GM18498 (cell line): ENCODE results near the gene IFNGR1.

Source experiments
- ATAC-seq: cut with Tn5 transposase; IDR thresholded peaks from one replicate; pipeline ENCODE4 v1.9.1; 2021; ENCODE audit warnings: mild to moderate bottlenecking, moderate library complexity; ENCODE audit not compliant: unreplicated experiment

Gene IFNGR1

DNA sequence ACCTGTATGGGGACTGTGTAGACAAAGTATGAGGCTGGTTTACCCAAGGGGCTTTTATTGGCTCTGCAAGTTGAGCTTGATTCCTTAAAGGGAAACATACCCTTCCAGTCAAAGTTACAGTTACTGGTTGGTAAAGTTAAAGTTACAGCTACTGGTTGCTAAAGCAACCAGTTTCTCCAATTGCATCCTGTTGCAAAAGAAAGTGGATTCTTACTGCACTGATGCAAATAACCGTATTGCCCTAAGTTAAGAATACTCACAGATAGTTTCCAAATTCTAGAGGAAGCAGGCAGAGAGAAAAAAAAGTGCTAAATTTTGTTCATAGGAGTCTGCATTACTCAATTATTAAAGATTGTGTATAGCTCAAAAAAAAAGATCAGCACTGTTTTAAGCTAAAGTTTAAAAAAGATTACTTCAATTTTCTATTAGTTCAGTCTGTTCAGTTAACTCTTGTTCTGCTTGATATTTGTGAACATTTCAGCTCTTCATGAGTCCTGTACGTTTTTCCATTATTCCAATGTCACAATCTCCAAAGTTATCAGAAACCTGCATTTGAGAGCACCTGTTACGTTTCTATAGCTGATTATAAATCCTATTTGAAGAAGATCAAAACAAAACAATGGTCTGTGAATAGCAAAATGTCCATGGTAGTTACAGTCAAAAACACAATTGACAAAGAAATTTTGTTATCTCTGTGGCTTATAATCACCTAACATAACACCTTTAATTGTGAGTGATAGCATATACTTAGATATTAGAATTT is 37.1 kb downstream of the IFNGR1 start:
- no peak for ATAC-seq

DNA sequence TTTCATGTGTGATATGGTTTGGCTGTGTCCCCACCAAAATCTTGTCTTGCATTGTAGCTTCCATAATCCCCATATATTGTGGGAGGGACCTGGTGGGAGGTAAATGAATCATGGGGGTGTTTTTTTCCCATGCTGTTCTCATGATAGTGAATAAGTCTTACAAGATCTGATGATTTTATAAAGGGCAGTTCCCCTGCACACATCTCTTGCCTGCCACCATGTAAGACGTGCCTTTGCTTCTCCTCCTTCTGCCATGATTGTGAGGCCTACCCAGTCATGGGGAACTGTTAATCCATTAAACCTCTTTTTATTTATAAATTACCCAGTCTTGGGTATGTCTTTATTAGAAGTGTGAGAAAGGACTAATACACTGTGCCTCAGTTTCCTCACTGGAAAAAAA is 41.6 kb downstream of the IFNGR1 start:
- no peak for ATAC-seq

DNA sequence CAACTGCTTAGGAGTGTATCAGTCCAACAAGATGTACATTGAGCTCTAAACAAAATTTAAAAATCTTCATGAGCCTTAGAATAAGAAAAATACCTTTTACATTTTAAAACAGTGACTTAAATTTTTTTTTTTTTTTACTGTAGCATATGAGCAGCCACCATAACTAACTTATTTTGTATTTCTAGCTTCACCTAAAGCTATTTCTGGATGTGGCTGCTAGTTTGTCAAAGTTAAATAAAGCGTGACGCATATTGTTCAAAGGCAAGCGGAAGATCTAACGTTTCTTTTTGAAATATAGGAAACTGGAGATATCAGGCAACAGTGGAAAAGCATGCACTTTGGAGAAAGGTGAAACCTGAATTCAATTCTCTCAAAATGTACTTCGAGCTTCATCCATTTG is 42.5 kb downstream of the IFNGR1 start:
- no peak for ATAC-seq

DNA sequence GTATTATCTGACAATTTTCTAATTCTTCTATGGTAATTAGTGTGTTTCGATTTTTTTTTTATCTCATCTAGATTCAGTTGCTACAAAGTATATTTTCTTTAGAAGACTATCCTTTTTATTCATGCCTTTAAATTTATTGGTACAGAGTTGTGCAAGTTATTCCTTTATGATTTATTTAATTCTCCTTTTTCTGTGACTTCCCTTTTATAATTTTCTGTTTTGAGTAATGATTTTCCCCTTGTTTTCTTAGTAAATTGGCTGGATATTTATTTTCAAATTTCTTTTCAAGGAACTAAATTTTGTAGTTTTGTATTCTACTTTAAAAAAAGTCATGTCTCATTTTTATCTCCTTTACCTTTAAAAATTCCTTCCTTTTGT is 43.3 kb downstream of the IFNGR1 start:
- no peak for ATAC-seq

DNA sequence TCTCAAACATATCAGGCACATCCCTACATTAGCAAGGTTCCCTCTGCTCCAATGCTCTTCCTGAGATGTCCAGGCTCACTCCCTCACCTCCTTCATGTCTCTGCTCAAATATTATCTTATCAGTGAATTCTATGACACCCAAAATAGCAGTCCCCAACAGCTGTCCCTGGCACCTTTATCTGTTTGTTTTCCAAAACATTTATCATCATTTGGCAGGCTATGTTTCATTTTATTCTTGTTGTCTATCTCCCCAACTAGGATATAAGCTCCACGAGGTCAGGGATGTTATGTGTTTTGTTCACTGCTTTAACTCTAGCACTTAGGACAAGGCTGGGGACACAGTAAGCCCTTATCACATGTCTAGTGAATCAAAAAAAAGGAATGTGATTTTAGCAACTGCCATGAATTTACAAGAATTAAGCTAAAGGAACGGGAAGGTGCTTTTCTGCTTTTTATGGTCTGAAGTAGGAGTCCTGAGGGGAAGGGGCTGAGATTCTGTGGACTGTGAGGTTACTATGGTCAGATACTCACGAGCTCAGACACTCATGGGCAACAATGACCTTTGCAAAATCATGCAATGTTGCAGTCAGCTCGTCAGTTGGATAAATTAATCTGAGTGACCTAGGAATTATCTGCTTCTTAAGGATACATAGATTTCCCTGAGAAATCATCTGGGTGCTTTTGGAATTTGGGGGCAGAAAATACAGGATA is 43.9 kb downstream of the IFNGR1 start:
- ATAC-seq: no peak

DNA sequence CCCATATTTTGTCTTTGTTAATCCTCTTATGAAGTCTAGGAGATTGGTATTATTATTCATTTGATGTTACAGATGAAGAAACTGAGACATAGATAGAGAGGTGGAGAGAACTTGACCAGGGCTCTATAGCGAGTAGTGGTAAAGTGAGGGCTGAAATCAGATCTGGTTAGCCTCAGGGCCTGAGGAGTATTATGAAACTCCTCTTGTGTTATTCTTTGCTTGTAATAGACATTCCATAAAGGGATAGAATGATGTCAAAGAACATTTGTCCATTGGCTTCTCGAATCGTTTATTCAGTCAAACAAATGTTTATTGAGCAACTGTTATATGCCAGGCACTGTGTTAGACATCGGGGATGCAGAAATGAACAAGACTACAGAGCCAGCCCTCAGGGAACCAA is 45.7 kb downstream of the IFNGR1 start, which contains the start of gene IL22RA2:
IL22RA2 (minus strand) TSS at position 144 of the 400 bp plus-strand sequence. CDS start 11,895 bp downstream, outside the sequence.
- no peak for ATAC-seq

DNA sequence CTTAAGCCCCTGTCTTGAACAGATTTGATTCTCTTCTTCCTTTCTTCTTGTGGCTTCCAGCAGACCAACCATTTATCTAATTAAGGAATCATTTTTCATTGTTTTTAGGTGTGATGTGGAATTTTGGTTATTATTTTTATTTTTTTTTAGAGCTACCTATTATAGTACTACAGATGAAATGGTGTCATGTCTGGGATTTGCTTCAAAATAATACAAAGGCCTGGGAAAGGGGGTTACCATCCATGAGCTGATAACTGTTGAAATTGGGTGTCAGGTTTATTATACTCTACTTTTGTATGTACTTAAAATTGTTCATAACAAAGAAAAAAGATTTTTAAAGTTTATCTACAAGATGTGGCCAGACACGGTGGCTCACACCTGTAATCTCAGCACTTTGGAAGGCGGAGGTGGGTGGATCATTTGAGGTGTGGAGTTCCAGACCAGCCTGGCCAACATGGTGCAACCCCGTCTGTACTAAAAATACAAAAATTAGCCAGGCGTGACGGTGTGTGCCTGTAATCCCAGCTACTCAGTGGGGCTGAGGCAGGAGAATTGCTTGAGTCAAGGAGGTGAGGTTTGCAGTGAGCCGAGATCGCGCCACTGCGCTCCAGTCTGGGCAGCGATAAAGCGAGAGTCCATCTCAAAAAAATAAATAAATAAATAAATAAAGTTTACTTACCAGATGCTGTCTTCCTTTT is 46.3 kb downstream of the IFNGR1 start:
- ATAC-seq: no peak

DNA sequence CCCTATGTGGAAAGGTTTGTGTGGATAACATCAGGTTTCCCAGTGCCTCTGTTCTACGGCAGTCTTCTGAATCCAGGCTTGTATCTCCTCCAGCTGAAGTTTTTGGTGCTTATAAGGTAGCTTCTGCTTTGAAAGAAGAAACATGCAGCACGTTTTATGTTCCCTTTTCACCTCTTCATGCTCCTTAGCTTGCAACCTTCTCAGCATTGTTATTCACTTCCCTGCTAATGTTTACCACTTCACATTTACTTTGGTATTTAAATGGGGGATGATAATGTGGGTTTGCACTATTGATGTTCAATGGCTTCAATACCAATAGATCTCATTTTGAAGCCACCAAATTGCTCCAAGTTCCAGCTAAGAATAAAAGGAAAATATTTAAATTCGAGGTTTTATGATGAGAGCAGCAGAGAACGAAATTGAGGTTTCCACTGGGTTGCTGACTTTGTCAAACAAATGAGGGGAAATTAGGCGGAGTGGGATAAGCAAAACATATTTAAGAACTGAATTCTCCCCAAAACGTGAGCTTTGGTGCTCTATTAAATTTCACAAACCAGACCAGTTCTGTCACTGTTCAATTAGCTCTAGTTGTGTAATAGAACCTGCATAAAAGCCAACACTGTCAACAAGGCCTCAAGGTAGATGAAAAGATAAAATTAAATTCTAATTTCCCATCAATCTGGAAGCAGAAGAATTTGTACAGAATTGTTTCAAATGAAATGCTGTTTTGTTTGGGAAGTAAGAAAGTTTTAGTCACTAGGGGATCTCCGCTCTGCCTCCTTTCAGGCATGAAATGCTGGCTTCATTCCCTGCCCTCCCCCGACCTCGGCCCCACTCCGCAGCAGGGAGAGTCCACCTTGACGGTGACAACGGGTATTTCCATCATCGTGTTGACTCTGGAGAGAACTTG is 47.1 kb downstream of the IFNGR1 start:
- no peak for ATAC-seq

DNA sequence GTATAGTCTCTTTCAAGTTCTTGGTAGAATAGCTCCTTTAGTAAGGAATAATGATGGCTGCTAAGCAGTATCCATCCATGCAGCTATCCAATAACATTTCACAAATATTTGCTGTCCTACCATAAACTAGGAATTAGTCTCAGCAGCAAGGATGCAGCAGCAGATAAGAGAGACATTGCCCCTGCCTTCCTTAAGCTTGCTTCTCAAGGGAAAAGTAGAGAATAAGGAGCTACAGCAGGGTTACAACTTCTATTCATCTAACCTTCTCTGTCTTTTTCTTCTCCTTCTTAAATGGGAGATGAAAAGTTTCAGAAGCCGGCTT is 48.2 kb downstream of the IFNGR1 start:
- no peak for ATAC-seq

DNA sequence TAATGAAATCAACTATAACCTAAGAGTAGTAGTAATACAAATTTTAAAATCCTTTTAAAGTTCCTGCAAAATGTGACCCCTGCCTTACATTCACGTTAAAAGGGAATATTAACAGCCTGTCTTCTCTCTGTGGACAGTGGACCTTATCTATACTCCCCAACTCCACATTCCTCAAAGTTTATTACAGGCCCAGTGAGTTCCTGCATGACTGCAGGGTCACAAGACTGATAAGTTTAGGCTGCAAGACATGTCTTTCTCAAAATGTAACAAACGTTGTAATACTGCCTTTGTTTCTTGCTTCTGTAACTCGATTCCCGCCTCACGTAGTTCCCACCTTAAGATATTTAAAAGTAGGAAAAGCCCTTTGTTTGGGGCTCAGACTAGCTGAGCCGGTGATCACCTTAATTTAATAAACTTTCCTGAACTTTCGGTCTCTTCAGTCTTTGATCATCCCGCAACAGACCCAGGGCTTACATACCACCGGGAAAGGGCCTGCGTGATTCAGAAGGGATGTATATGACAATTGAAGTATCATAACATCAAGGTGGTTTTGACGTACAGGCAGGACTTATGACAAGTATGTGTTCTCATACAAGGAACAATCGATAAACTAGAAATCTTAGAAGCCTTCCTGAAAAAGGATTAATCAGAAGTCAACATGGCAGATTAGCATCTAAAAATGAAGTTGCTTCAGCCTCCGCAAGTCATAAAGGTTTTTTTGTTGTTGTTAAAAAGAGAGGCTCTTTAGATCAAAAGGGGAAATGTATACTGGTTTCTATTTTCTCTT is 48.7 kb downstream of the IFNGR1 start:
- no peak for ATAC-seq

DNA sequence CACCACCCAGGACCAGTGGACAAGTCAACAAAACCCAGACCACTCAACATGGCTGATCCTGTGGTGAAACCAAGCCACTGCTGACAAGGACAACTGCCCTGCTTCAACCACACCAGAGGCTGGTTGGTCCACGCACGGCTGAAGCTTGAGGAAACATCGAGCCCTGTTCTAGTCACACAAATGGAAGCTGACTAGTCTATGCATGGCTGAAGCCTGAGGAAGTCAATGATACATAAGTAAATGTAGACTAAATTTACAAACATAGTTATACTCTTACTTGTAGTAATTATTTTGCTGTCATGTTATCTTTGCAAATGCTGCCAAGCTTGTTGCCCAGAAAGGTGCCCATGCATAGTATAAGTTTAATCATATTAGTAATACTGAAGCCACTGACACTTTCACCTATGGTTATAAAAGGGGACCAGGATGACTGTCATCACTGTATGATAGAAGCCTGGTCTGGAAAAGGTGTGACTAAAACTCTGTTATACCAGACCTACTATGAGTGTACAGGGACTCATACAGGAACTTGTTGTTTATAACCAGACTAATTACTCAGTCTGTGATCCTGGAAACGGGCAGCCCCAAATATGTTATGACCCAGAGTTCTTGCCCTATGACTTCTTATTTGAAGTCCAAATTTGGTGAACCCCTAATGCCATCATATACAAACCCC is 51.3 kb downstream of the IFNGR1 start:
- ATAC-seq: no peak

DNA sequence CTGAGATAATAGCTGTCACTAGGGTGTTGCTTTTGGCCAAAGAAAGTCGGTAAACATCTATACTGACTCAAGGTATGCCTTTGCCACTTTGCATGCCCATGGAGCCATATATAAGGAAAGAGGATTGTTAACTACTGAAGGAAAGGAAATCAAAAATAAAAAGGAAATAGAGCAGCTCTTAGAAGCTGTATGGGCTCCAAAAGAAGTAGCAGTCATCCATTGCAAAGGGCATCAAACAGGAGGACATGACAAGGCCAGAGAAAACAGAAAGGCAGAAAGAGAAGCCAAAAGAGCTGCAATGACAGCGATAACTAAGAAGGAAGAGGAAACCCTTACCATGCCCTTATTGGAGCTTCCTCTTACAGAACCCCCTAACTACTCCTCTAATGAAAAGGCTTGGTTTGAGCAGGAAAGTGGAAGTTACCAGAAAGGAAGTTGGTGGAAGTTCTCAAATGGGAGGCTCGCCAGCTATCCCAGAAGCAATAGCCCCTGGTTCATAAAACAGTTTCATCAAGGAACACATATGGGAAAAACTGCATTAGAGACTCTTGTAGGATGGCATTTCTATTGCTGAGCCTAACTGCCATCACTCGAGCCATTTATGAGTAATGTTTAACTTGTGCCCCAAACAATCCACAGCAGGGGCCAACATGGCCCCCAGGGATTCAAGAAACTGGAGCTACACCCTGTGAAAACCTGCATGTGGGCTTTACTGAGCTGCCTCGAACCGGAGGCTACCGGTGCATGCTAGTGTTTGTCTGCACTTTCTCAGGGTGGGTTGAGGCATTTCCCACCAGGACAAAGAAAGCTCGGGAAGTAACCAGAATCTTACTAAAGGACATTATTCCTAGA is 52.7 kb downstream of the IFNGR1 start:
- no peak for ATAC-seq

DNA sequence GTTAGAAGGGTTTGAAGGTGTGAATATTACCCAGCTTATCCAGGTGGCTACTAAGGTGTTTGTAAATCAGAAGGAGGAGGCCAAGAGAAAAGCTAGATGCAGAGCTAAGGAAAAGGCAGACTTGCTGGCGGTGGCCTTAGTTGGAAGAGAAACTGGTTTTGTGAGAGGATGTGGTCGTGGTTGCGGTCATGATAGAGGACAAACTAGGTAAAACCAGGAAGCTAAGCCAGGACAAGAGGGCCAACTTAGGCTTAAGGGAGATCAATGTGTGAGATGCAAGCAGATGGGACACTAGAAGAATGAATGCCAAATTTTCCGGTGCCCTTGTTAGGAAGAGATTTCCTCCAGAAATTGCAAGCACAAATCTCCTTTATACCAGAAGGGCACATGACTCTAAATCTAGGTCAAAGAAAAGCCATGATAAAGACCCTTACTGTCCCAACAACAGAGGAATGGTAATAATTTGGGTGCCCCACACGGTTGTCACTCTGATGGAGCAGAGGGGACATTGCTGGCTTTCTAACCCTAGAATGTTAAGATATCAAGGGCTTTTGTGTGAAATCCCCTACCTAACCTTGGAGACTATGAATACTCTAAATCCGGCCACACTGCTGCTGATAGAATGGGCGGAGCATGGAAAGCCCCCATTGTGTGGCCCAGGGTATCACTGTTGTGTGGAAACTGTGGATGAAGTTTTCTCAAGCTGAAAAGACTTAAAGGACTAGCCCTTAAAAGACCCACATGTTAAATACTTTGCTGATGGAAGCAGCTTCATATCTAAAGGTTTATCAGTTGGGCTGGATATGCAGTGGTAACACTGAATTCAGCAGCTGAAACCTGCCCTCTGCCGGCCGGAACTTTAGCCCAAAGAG is 53.6 kb downstream of the IFNGR1 start:
- peak; percentile 60 for ATAC-seq

DNA sequence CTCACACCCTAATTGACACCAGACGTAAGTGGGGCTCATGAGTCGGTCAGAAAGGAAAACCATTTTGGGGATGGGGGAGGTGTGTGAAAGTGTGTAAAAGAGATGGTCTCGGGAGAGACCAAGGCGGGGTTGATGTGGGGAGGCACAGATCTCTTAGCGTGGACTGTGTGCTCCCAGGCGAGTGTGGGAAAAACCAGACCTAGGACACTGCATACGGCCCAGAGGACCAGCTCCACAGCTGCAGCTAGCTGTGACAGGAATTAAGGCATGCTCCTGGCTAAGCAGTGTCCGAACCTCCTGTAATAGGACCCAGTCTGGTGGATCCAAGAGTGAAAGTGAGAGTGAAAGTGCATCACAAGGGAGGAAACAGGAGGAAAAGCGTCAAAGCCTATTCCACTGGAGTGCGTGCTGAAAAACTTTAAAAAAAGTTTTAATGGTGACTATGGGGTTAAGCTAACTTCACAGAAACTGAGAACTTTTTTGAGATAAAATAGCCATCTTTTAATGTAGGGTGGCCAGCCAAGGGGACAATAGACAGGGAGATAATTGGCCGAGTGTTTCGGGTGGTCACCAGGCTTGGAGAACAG is 55.4 kb downstream of the IFNGR1 start:
- no peak for ATAC-seq

DNA sequence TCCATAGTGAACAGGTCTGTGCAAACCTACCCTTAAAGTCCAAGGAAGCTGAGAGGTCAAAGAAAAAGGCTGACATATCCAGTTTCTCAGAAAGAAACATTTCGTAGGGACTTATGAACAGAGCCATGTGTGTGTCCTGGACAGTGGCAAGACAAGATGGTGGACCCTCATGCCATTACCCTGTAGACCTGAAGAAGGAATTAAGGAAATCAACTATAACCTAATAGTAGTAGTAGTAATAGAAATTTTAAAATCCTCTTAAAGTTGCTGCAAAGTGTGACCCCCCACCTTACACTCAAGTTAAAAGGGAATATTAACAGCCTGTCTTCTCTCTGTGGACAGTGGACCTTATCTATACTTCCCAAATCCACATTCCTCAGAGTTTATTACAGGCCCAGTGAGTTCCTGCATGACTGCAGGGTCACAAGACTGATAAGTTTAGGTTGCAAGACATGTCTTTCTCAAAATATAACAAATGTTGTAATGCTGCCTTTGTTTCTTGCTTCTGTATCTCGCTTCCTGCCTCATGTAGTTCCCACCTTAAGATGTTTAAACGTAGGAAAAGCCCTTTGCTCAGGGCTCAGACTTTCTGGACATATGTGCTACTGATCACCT is 56.4 kb downstream of the IFNGR1 start:
- ATAC-seq: no peak

DNA sequence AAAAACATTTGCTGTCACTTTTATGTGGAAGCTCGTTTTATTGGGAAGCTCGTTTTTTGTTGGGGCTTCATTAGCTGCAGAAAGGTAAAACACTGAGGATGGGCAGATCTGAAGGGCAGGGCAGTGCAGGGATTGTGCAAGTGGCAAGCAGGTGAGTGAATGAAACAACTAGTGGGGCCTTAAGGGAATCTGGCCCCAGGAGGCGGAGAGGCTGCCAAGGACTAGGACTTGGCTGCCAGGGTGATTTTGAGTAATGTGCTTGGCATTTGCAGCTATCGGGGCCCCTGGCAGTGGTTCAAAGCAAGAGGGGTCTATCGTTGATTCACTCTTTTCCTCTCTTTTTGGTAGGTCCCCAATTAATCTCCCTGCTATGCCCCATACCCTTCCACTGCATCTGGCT is 57.2 kb downstream of the IFNGR1 start:
- no peak for ATAC-seq

DNA sequence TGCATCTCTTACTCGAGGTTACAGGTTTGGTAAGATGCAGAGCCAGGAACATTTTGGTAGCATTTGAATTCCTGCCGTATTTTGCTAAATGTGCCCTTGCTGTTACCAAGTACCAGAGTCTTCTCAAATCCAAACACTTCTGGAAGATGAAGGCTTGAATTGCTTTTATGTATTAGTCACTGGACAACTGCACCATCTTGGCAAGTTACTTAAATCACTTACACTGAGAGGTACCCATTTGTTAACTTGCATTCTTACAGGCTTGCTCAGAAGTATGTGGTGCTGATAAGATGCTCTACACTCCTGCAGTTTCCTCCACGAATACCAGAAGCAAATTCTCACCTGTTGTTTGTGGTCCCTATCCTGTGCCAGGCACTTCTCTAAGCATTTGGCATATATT is 58.4 kb downstream of the IFNGR1 start:
- no peak for ATAC-seq
